Hepatocyte (in vitro differentiated cells): Measurements from ENCODE around the gene ELAVL3. TPM values are rescaled to one million over a fixed set of nuclear protein-coding genes. Genes with fewer than 3 reads are reported as not detected.
"Not testable (repeated sequence)": the region's sequence is repeated elsewhere in the genome, so short reads cannot be mapped to it uniquely, and the experiment has no call there.

ENCODE experiments used
- DNase-seq: peaks from one replicate; pipeline ENCODE4 v3.0.0-alpha.2; 2016; ENCODE audit warnings: low spot score
- H2AFZ ChIP-seq: fragments of 200-600 bp; sonication (generic); 2 replicates; pipeline ENCODE4 v1.6.0; 2016; ENCODE audit warnings: antibody characterized with exemption, mild to moderate bottlenecking
- H3K27ac ChIP-seq: fragments of 200-600 bp; sonication (generic); 2 replicates; pipeline ENCODE4 v1.5.1; 2016; ENCODE audit warnings: mild to moderate bottlenecking
- H3K27me3 ChIP-seq: fragments of 200-600 bp; sonication (generic); 2 replicates; pipeline ENCODE4 v1.6.1; 2016
- H3K36me3 ChIP-seq: fragments of 200-600 bp; sonication (generic); replicated peaks from 2 replicates; pipeline ENCODE4 v1.5.1; 2016; ENCODE audit warnings: low read depth; ENCODE audit not compliant: insufficient read depth
- H3K4me1 ChIP-seq: fragments of 200-600 bp; sonication (generic); 2 replicates; pipeline ENCODE4 v1.5.1; 2016; ENCODE audit warnings: mild to moderate bottlenecking, moderate library complexity; ENCODE audit not compliant: insufficient read depth
- H3K4me2 ChIP-seq: fragments of 200-600 bp; sonication (generic); 2 replicates; pipeline ENCODE4 v1.6.0; 2016
- H3K4me3 ChIP-seq: fragments of 200-600 bp; sonication (generic); 2 replicates; pipeline ENCODE4 v1.5.1; 2016; ENCODE audit warnings: mild to moderate bottlenecking
- H3K79me2 ChIP-seq: fragments of 200-600 bp; sonication (generic); 2 replicates; pipeline ENCODE4 v1.6.0; 2017; ENCODE audit warnings: mild to moderate bottlenecking
- H3K9me2 ChIP-seq: fragments of 200-600 bp; sonication (generic); replicated peaks from 2 replicates; pipeline ENCODE4 v1.6.0; 2017; ENCODE audit warnings: mild to moderate bottlenecking; ENCODE audit not compliant: insufficient read depth
- H3K9me3 ChIP-seq: fragments of 200-600 bp; sonication (generic); 2 replicates; pipeline ENCODE4 v1.5.1; 2016; ENCODE audit warnings: low read depth, mild to moderate bottlenecking
- H4K20me1 ChIP-seq: fragments of 200-600 bp; sonication (generic); 2 replicates; pipeline ENCODE4 v1.6.0; 2016; ENCODE audit warnings: mild to moderate bottlenecking; ENCODE audit not compliant: insufficient read depth, poor library complexity, severe bottlenecking
- EZH2 ChIP-seq: fragments of 200-600 bp; sonication (generic); IDR thresholded peaks from 2 replicates; pipeline ENCODE4 v1.6.1; 2016; ENCODE audit warnings: antibody characterized with exemption, mild to moderate bottlenecking, borderline replicate concordance
- EZH2phosphoT487 ChIP-seq: fragments of 200-600 bp; sonication (generic); IDR thresholded peaks from one replicate; pipeline ENCODE4 v1.6.1; 2018; ENCODE audit warnings: antibody characterized with exemption, mild to moderate bottlenecking, low read depth, moderate library complexity; ENCODE audit not compliant: unreplicated experiment, severe bottlenecking
- WGBS: methylation state at CpG from one replicate; pipeline ENCODE4 v1.1.6; 2016; ENCODE audit warnings: low lambda C conversion rate; ENCODE audit errors: missing lambda C conversion rate; 5-methylcytosine and 5-hydroxymethylcytosine counted together
- polyA plus RNA-seq: library from polyadenylated mRNA; unstranded; fragments of >200 nt; fragmentation: Nextera tagmentation; extraction: Ambion mirVana; gene quantifications from 2 replicates; pipeline ENCODE4 v1.2.1, GENCODE V29; 2016
- total RNA-seq: library from RNA; depleted of rRNA; stranded (reverse); fragments of >200 nt; gene quantifications from 2 replicates; pipeline ENCODE4 v1.2.3, GENCODE V29; 2014
- TF ChIP-seq, protein P1 (sequence below): fragments of 200-600 bp; sonication (generic); IDR thresholded peaks from 2 replicates; pipeline ENCODE4 v1.5.1; 2016; ENCODE audit warnings: antibody characterized with exemption, mild to moderate bottlenecking; ENCODE audit not compliant: poor library complexity

Gene ELAVL3
- total and polyA plus RNA-seq, 2 experiments from 2014 or later, result 0.11 to 0.30 TPM

- H3K4me2 ChIP-seq, result peak within 1 kb of the TSS; percentile 97
- TF ChIP-seq EZH2 (no peak), EZH2phosphoT487 (no peak)
- TF ChIP-seq, protein P1, sequence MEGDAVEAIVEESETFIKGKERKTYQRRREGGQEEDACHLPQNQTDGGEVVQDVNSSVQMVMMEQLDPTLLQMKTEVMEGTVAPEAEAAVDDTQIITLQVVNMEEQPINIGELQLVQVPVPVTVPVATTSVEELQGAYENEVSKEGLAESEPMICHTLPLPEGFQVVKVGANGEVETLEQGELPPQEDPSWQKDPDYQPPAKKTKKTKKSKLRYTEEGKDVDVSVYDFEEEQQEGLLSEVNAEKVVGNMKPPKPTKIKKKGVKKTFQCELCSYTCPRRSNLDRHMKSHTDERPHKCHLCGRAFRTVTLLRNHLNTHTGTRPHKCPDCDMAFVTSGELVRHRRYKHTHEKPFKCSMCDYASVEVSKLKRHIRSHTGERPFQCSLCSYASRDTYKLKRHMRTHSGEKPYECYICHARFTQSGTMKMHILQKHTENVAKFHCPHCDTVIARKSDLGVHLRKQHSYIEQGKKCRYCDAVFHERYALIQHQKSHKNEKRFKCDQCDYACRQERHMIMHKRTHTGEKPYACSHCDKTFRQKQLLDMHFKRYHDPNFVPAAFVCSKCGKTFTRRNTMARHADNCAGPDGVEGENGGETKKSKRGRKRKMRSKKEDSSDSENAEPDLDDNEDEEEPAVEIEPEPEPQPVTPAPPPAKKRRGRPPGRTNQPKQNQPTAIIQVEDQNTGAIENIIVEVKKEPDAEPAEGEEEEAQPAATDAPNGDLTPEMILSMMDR, result peak; percentile 74
- H4K20me1 ChIP-seq, result no peaks in the 10 kb centered on the region
- H3K9me3 ChIP-seq, result no peaks in the 10 kb centered on the region
- no peaks in the 10 kb centered on the region for H3K36me3 ChIP-seq
- peak within 1 kb of the TSS; percentile 56 for H3K4me3 ChIP-seq
- peak within 1 kb of the TSS; percentile 58 for H2AFZ ChIP-seq
- peak; percentile 100 for DNase-seq
- H3K4me1 ChIP-seq, result peaks cover 12% of the 10 kb centered on the region
- no peaks in the 10 kb centered on the region for H3K27me3 ChIP-seq
- H3K9me2 ChIP-seq, result no peaks in the 10 kb centered on the region
- WGBS, result under 1% methylated on average over 48 of the region's 53 CpGs
- H3K79me2 ChIP-seq, result peaks cover 32% of the 10 kb centered on the region
- peak within 1 kb of the TSS; percentile 64 for H3K27ac ChIP-seq
These were observed 45.6 kb downstream of the ELAVL3 start, which contains the start of the genes ODAD3 and PRKCSH for GRCh38 chr19:11435057-11435832. ODAD3 (minus strand) TSS chr19:11435121; CDS start chr19:11435016, 105 bp downstream. PRKCSH (plus strand) TSS chr19:11435635; CDS start chr19:11436118, 483 bp downstream.

DNA sequence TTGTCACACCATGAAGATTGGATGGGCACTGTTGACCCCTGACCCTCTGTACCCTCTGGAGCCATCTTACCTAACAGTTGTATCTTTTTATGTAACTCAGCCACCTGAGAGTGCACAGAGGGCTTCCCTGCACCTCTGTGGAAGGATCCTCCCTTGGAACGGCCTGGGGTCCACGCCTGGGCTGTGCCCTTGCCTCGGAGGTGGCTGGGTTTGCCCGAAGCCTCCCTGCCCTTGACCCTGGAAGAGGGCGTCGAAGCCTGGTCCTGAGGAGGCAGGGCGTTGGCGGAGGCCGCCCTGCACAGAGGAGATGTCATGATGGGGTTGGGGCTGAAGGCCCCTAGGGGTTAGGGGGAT lies 46.2 kb downstream of the ELAVL3 start:
- H3K4me3 ChIP-seq, result no peak overlapping the region
- no peak for DNase-seq
- WGBS, result 18% methylated on average over 9 of the region's 9 CpGs

DNA sequence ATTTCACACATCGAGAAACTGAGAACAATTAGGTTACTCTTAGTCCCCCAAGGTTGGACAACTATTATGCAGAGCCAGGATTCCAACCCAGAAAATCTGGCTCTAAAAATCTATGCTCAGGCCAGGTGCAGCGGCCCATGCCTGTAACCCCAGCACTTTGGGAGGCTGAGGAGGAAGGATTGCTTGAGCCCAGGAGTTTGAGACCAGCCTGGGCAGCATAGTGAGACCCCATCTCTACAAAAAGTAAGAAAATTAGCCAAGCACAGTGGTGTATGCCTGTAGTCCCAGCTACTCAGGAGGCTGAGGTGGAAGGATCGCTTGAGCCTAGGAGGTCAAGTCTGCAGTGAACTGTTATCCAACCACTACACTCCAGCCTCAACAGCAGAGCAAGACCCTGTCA lies 47.3 kb downstream of the ELAVL3 start:
- H3K36me3 ChIP-seq, H3K9me3 ChIP-seq, H3K4me2 ChIP-seq, H3K4me3 ChIP-seq, H3K27me3 ChIP-seq, H3K27ac ChIP-seq, H2AFZ ChIP-seq, H3K9me2 ChIP-seq, DNase-seq, H4K20me1 ChIP-seq: not testable (repeated sequence)
- WGBS, result 100% methylated on average over 3 of the region's 3 CpGs
- Histone ChIP-seq H3K4me1 (peaks cover 12% of the 10 kb centered on the region), H3K79me2 (peaks cover 23% of the 10 kb centered on the region)

More for the DNA sequence above, 46.2 kb downstream of the ELAVL3 start:
- Histone ChIP-seq H4K20me1 (no peaks in the 10 kb centered on the region), H3K4me1 (peaks cover 12% of the 10 kb centered on the region), H3K27ac (peak overlapping the region; percentile 32), H3K4me2 (peak overlapping the region; percentile 70), H3K36me3 (no peaks in the 10 kb centered on the region), H2AFZ (peak overlapping the region; percentile 45), H3K27me3 (no peaks in the 10 kb centered on the region), H3K79me2 (peaks cover 30% of the 10 kb centered on the region), H3K9me2 (no peaks in the 10 kb centered on the region), H3K9me3 (no peaks in the 10 kb centered on the region)
- no peak for TF ChIP-seq EZH2
- TF ChIP-seq, protein P1, result no peak
- TF ChIP-seq EZH2phosphoT487, result no peak

- Histone ChIP-seq H3K9me3 (no peaks in the 10 kb centered on the region), H2AFZ (no peak overlapping the region), H4K20me1 (no peaks in the 10 kb centered on the region), H3K4me1 (peaks cover 7% of the 10 kb centered on the region), H3K27me3 (peaks cover 3% of the 10 kb centered on the region), H3K79me2 (no peaks in the 10 kb centered on the region), H3K36me3 (no peaks in the 10 kb centered on the region), H3K4me2 (no peak overlapping the region), H3K4me3 (no peak overlapping the region), H3K9me2 (no peaks in the 10 kb centered on the region), H3K27ac (no peak overlapping the region)
- no peak for TF ChIP-seq EZH2
- TF ChIP-seq, protein P1, result no peak
- 89% methylated on average over 19 of the region's 19 CpGs for WGBS
- DNase-seq, result no peak
These were observed 54.2 kb downstream of the ELAVL3 start for GRCh38 chr19:11426656-11427055.
